Measurements from ENCODE around the gene UNG.
A peak's percentile ranks its signal among the peaks of the same experiment; 100 is the strongest.

UNG gene

DNA sequence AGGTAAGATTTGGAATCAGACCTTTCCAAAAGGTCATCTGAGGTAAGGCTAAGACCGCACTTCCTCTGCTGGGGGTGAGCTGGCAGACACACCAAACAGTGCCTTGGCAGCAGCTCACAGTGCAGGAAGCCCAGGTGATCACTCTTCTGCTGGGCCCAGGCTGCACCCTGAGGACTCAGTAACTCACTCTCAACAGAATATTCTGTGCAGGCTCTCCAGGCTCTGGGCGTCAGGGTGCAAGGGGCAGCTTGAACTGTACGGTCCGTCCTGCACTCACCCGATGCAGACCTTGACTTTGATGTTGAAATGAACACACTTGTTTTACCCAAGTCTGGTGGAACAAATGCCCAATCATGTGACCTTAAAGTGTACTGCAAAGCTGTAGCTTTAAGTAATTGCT is 10.1 kb upstream of the UNG start:
- Histone ChIP-seq H3K4me3 (ENCODE audit: low read depth in 1 of 2, low read length in 2 of 2) (no peak overlapping the region), H3K27me3 (ENCODE audit: control insufficient read depth in 1 of 2, insufficient read depth in 2 of 2, low read length in 2 of 2) (no peaks in the 10 kb centered on the region), H3K27ac (ENCODE audit: low read depth, low read length) (no peak overlapping the region), H3K36me3 (ENCODE audit: control insufficient read depth in 1 of 2, insufficient read depth in 2 of 2, low read length in 2 of 2) (peaks cover 30 to 45% of the 10 kb centered on the region in 2 donors), H3K9me3 (ENCODE audit: control insufficient read depth in 1 of 2, low read length in 2 of 2) (no peaks in the 10 kb centered on the region), H3K9ac (ENCODE audit: low read depth in 1 of 2, low read length in 2 of 2) (no peak overlapping the region), H3K4me1 (ENCODE audit: control insufficient read depth in 1 of 2, insufficient read depth in 2 of 2, low read length in 2 of 2) (peaks cover 7 to 23% of the 10 kb centered on the region in 2 donors)

DNA sequence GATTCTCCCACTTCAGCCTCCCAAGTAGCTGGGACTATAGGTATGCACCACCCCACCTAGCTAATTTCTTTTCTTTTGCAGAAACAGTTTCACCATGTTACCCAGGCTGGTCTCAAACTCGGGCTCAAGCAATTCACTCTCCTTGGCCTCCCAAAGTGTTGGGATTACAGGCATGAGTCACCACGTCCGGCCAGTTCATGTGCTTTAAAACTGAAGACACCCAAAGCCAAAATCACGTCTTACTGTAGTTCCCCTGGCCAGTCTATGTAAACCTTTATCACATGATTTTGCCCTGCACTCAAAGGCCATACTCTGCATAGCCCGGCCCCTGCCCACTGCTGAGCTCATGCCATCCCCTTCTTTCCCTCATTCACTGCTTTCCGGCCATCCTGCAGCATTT is 8.6 kb upstream of the UNG start:
- peaks cover 22 to 32% of the 10 kb centered on the region in 2 donors for H3K4me1 ChIP-seq (ENCODE audit: control insufficient read depth in 1 of 2, insufficient read depth in 2 of 2, low read length in 2 of 2)
- H3K36me3 ChIP-seq (ENCODE audit: control insufficient read depth in 1 of 2, insufficient read depth in 2 of 2, low read length in 2 of 2), result peaks cover 15 to 29% of the 10 kb centered on the region in 2 donors
- H3K4me3 ChIP-seq (ENCODE audit: low read depth in 1 of 2, low read length in 2 of 2), result no peak overlapping the region
- H3K9ac ChIP-seq (ENCODE audit: low read depth in 1 of 2, low read length in 2 of 2), result no peak overlapping the region
- no peaks in the 10 kb centered on the region for H3K9me3 ChIP-seq (ENCODE audit: control insufficient read depth in 1 of 2, low read length in 2 of 2)
- H3K27me3 ChIP-seq (ENCODE audit: control insufficient read depth in 1 of 2, insufficient read depth in 2 of 2, low read length in 2 of 2), result no peaks in the 10 kb centered on the region
- H3K27ac ChIP-seq (ENCODE audit: low read depth, low read length), result no peak overlapping the region

DNA sequence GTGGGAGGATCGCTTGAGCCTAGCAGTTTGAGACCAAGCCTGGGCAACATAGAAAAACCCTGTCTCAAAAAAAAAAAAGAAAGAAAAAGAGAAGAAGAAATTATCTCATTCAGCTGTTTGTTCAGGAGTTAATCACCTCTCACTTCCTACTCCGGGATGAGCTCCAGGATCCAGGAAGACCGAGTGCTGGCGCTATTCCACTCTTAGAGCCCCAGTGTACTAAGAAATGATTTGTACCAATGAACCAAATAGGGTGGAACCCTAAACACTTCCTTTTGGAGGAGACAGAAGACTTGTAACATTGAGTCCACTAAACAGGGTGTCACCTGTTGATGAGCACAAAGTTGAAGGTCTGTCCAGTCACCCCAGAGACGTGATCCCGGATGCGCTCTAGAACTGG is 7.7 kb upstream of the UNG start:
- Histone ChIP-seq H3K27me3 (ENCODE audit: control insufficient read depth in 1 of 2, insufficient read depth in 2 of 2, low read length in 2 of 2) (no peaks in the 10 kb centered on the region), H3K27ac (ENCODE audit: low read depth, low read length) (no peak overlapping the region), H3K9me3 (ENCODE audit: control insufficient read depth in 1 of 2, low read length in 2 of 2) (no peaks in the 10 kb centered on the region), H3K4me3 (ENCODE audit: low read depth in 1 of 2, low read length in 2 of 2) (no peak overlapping the region), H3K4me1 (ENCODE audit: control insufficient read depth in 1 of 2, insufficient read depth in 2 of 2, low read length in 2 of 2) (peaks cover 22 to 32% of the 10 kb centered on the region in 2 donors), H3K9ac (ENCODE audit: low read depth in 1 of 2, low read length in 2 of 2) (no peak overlapping the region), H3K36me3 (ENCODE audit: control insufficient read depth in 1 of 2, insufficient read depth in 2 of 2, low read length in 2 of 2) (peaks cover 15 to 24% of the 10 kb centered on the region in 2 donors)

DNA sequence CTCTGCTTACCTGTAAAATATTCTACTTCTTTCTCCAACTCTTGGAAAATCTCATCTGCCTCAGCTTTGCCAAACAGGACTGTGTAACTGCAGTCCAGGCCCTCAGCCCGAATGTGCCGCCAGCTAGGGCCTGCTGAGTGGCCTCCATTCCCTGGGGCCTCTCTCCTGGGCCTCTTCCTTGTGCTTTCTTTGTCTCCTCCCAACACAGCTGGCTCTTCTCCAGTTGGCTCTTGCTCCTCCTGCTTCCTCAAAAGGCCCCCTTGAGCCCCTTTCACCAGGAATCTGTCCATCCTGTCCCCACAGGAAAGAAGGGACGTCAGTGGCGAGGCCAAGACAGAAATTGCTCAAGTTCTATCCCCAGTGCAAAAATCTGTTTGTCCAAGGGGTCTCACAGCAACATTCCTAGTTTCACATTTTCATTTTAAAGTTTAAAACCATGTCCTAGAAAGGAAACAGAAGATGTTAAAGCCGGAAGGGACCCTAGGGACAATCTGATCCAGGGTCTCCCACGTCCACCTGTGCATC is 4.8 kb upstream of the UNG start:
- Histone ChIP-seq H3K4me3 (ENCODE audit: low read depth in 1 of 2, low read length in 2 of 2) (peak overlapping the region; percentile 78 to 88), H3K27me3 (ENCODE audit: control insufficient read depth in 1 of 2, insufficient read depth in 2 of 2, low read length in 2 of 2) (no peaks in the 10 kb centered on the region), H3K9me3 (ENCODE audit: control insufficient read depth in 1 of 2, low read length in 2 of 2) (no peaks in the 10 kb centered on the region), H3K27ac (ENCODE audit: low read depth, low read length) (no peak overlapping the region), H3K36me3 (ENCODE audit: control insufficient read depth in 1 of 2, insufficient read depth in 2 of 2, low read length in 2 of 2) (peaks cover 5 to 15% of the 10 kb centered on the region in 2 donors), H3K9ac (ENCODE audit: low read depth in 1 of 2, low read length in 2 of 2) (peak overlapping the region; percentile 61 to 88), H3K4me1 (ENCODE audit: control insufficient read depth in 1 of 2, insufficient read depth in 2 of 2, low read length in 2 of 2) (peaks cover 16 to 27% of the 10 kb centered on the region in 2 donors)

DNA sequence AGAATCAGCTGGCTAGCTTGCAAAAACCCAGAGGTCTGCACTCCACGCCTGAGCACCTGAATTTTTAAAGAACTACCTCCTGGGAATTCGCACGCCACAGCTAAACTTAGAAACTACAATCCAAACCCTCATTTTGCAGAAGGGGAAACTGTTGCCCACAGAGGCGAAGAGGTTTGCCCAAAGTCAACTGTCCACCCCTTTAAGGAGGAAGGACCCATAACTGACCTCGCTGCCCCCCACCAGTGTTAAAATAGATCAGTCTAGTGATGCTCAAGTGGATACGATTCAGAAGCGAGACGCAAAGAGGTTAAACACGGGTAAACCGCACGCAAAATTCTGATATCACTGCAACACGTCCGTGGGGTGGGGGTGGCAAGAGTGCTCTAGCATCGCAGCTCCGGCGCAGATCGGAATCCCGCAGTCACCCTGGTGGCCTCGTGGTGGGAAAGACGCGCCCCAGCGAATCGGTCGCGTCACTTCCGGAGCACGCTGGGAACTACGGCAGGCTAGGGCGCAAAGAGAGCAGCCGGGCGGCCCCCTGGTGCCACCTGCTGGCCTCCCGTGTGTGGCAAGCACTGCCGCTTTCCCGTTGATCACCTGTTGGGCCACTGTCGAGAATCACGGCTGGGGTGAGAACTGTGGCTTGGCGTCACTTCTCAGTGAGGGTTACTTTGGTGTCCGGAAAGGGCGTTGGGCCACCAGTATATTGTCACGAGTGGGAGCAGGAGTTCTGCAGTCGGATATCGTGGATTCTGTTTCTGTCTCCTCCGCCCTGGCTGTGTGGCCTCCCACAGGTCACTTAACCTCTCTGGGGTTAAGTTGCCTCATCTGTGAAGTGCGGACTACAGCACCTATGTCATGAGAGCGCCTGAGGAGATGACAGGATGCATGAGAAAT is 4.1 kb upstream of the UNG start, which contains the start of gene ALKBH2:
Gene ALKBH2 (minus strand): TSS at position 451 of the 897 bp plus-strand sequence. CDS start 686 bp downstream, outside the sequence.
- Histone ChIP-seq H3K9ac (ENCODE audit: low read depth in 1 of 2, low read length in 2 of 2) (peak within 1 kb of the TSS; percentile 61 to 88), H3K27ac (ENCODE audit: low read depth, low read length) (no peak within 1 kb of the TSS), H3K9me3 (ENCODE audit: control insufficient read depth in 1 of 2, low read length in 2 of 2) (no peaks in the 10 kb centered on the region), H3K4me3 (ENCODE audit: low read depth in 1 of 2, low read length in 2 of 2) (peak within 1 kb of the TSS; percentile 78 to 88), H3K27me3 (ENCODE audit: control insufficient read depth in 1 of 2, insufficient read depth in 2 of 2, low read length in 2 of 2) (no peaks in the 10 kb centered on the region), H3K4me1 (ENCODE audit: control insufficient read depth in 1 of 2, insufficient read depth in 2 of 2, low read length in 2 of 2) (peaks cover 15 to 28% of the 10 kb centered on the region in 2 donors), H3K36me3 (ENCODE audit: control insufficient read depth in 1 of 2, insufficient read depth in 2 of 2, low read length in 2 of 2) (peaks cover 5 to 10% of the 10 kb centered on the region in 2 donors)

DNA sequence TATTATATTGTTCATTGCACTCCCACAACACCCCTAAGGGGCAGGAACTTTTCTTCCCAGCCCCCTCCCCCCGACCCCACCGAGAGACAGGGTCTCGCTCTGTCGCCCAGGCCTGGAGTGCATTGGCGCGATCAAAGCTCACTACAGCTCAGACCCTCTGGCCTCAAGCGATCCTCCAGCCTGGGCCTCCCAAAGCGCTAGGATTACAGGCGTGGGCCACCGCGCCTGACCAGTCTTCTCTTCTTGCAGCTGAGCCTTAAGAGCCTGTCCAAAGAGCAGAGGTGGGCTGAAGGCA is 310 bp upstream of the UNG start:
- no peak overlapping the region for H3K9ac ChIP-seq (ENCODE audit: low read depth in 1 of 2, low read length in 2 of 2)
- no peaks in the 10 kb centered on the region for H3K9me3 ChIP-seq (ENCODE audit: control insufficient read depth in 1 of 2, low read length in 2 of 2)
- peak overlapping the region in 1 of 2 donors; percentile 58 for H3K4me3 ChIP-seq (ENCODE audit: low read depth in 1 of 2, low read length in 2 of 2)
- no peaks in the 10 kb centered on the region for H3K27me3 ChIP-seq (ENCODE audit: control insufficient read depth in 1 of 2, insufficient read depth in 2 of 2, low read length in 2 of 2)
- no peak overlapping the region for H3K27ac ChIP-seq (ENCODE audit: low read depth, low read length)
- peaks cover 3 to 7% of the 10 kb centered on the region in 2 donors for H3K36me3 ChIP-seq (ENCODE audit: control insufficient read depth in 1 of 2, insufficient read depth in 2 of 2, low read length in 2 of 2)
- peaks cover 27 to 37% of the 10 kb centered on the region in 2 donors for H3K4me1 ChIP-seq (ENCODE audit: control insufficient read depth in 1 of 2, insufficient read depth in 2 of 2, low read length in 2 of 2)

DNA sequence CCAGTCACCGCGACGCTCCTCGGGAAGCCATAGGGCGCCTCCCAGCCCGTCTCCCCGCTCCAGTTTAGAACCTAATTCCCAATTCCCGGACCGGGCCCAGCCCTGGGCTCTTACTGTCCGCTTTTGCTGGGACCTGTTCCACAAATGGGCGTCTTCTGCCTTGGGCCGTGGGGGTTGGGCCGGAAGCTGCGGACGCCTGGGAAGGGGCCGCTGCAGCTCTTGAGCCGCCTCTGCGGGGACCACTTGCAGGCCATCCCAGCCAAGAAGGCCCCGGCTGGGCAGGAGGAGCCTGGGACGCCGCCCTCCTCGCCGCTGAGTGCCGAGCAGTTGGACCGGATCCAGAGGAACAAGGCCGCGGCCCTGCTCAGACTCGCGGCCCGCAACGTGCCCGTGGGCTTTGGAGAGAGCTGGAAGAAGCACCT is 797 bp downstream of the UNG start:
- Histone ChIP-seq H3K36me3 (ENCODE audit: control insufficient read depth in 1 of 2, insufficient read depth in 2 of 2, low read length in 2 of 2) (peaks cover 4 to 16% of the 10 kb centered on the region in 2 donors), H3K27me3 (ENCODE audit: control insufficient read depth in 1 of 2, insufficient read depth in 2 of 2, low read length in 2 of 2) (no peaks in the 10 kb centered on the region), H3K9me3 (ENCODE audit: control insufficient read depth in 1 of 2, low read length in 2 of 2) (no peaks in the 10 kb centered on the region), H3K9ac (ENCODE audit: low read depth in 1 of 2, low read length in 2 of 2) (peak overlapping the region; percentile 73 to 74), H3K4me1 (ENCODE audit: control insufficient read depth in 1 of 2, insufficient read depth in 2 of 2, low read length in 2 of 2) (peaks cover 16 to 26% of the 10 kb centered on the region in 2 donors), H3K4me3 (ENCODE audit: low read depth in 1 of 2, low read length in 2 of 2) (peak overlapping the region; percentile 87 to 95), H3K27ac (ENCODE audit: low read depth, low read length) (peak overlapping the region; percentile 71)

DNA sequence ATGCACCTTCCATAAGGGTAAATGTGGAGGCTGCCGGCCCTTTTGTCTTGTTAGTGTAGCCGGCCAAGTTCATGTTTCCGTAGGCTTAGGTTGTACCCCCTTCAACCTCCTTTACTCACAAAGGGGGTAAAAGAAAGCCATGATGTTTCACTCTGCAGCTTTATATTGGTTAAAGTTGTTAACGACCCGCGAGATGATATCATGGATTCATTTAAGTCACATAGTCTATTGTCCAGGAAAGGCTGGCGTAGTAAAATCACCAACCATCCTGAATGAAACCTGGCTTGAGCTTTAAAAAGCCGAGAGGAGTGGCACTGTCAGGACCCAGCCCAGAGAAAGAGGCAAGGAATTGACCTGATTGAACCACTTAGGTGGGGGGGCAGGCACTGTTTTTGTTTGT is 1.3 kb downstream of the UNG start:
- Histone ChIP-seq H3K27me3 (ENCODE audit: control insufficient read depth in 1 of 2, insufficient read depth in 2 of 2, low read length in 2 of 2) (no peaks in the 10 kb centered on the region), H3K9ac (ENCODE audit: low read depth in 1 of 2, low read length in 2 of 2) (peak overlapping the region; percentile 73 to 74), H3K9me3 (ENCODE audit: control insufficient read depth in 1 of 2, low read length in 2 of 2) (no peaks in the 10 kb centered on the region), H3K4me1 (ENCODE audit: control insufficient read depth in 1 of 2, insufficient read depth in 2 of 2, low read length in 2 of 2) (peaks cover 16 to 22% of the 10 kb centered on the region in 2 donors), H3K36me3 (ENCODE audit: control insufficient read depth in 1 of 2, insufficient read depth in 2 of 2, low read length in 2 of 2) (peaks cover 8 to 21% of the 10 kb centered on the region in 2 donors), H3K4me3 (ENCODE audit: low read depth in 1 of 2, low read length in 2 of 2) (peak overlapping the region; percentile 87 to 95), H3K27ac (ENCODE audit: low read depth, low read length) (peak overlapping the region; percentile 71)

DNA sequence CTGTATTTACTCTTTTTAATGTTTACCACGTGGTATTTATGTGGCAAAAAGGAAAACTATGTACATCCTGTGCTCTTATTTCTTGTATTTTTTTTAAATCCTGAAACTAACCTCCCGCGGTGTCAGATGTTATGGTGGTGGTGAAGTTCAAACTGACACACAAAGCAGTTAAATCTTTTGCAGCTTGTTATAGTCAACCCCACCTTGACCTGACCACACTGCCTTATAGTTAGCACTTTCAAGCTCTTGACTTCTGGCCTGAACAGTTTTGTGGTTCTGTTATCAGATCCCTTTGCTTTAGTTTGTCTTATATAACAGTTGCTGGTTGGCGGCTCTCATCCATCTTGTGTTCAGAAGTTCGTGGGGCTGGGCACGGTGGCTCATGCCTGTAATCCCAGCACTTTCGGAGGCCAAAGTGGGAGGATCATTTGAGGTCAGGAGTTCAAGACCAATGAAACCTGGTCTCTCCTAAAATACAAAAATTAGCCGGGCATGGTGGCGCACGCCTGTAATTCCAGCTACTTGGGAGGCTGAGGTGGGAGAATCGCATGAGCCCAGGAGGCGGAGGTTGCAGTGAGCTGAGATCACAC is 2.1 kb downstream of the UNG start:
- peak overlapping the region; percentile 21 to 95 for H3K4me3 ChIP-seq (ENCODE audit: low read depth in 1 of 2, low read length in 2 of 2)
- H3K36me3 ChIP-seq (ENCODE audit: control insufficient read depth in 1 of 2, insufficient read depth in 2 of 2, low read length in 2 of 2), result peaks cover 14 to 28% of the 10 kb centered on the region in 2 donors
- H3K9ac ChIP-seq (ENCODE audit: low read depth in 1 of 2, low read length in 2 of 2), result peak overlapping the region; percentile 73 to 74
- no peaks in the 10 kb centered on the region for H3K27me3 ChIP-seq (ENCODE audit: control insufficient read depth in 1 of 2, insufficient read depth in 2 of 2, low read length in 2 of 2)
- peaks cover 16 to 21% of the 10 kb centered on the region in 2 donors for H3K4me1 ChIP-seq (ENCODE audit: control insufficient read depth in 1 of 2, insufficient read depth in 2 of 2, low read length in 2 of 2)
- no peaks in the 10 kb centered on the region for H3K9me3 ChIP-seq (ENCODE audit: control insufficient read depth in 1 of 2, low read length in 2 of 2)
- H3K27ac ChIP-seq (ENCODE audit: low read depth, low read length), result no peak overlapping the region

DNA sequence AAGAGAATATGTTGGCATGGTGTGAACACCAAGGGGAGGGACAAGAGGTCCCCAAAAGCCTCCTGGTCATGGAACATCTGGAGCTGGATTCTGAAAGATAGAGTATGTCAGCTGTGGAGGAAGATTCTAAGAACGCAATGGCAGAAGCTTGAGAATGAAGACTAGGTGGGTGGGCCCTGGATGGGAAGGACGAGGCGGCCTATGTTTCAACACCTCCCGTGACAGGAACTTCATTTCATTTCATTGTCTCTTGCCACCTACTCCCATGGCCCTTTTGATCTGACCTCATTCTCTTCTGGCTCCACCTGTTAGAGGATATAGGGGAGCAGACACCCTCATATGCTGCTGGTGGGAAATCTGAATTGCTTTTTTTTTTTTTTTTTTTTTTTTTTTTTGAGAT is 3.3 kb downstream of the UNG start:
- Histone ChIP-seq H3K27me3 (ENCODE audit: control insufficient read depth in 1 of 2, insufficient read depth in 2 of 2, low read length in 2 of 2) (no peaks in the 10 kb centered on the region), H3K9ac (ENCODE audit: low read depth in 1 of 2, low read length in 2 of 2) (no peak overlapping the region), H3K36me3 (ENCODE audit: control insufficient read depth in 1 of 2, insufficient read depth in 2 of 2, low read length in 2 of 2) (peaks cover 21 to 39% of the 10 kb centered on the region in 2 donors), H3K4me1 (ENCODE audit: control insufficient read depth in 1 of 2, insufficient read depth in 2 of 2, low read length in 2 of 2) (peaks cover 16 to 21% of the 10 kb centered on the region in 2 donors), H3K9me3 (ENCODE audit: control insufficient read depth in 1 of 2, low read length in 2 of 2) (no peaks in the 10 kb centered on the region), H3K4me3 (ENCODE audit: low read depth in 1 of 2, low read length in 2 of 2) (no peak overlapping the region), H3K27ac (ENCODE audit: low read depth, low read length) (no peak overlapping the region)

Measured in duodenal mucosa (tissue), 2 donors.